Mesendoderm (in vitro differentiated cells): ENCODE data around the gene BACH1.

Experiments
- DNase-seq: peaks from one replicate; pipeline ENCODE4 v3.0.0; 2013
- H2AK5ac ChIP-seq: 2 replicates; pipeline ENCODE4 v1.6.1; 2013; ENCODE audit warnings: low read length, inconsistent platforms
- H2BK120ac ChIP-seq: 2 replicates; pipeline ENCODE4 v1.6.1; 2013; ENCODE audit warnings: low read depth, mild to moderate bottlenecking, low read length, moderate library complexity, mixed read lengths
- H2BK15ac ChIP-seq: replicated peaks from 2 replicates; pipeline ENCODE4 v1.6.1; 2013; ENCODE audit warnings: low read depth, mild to moderate bottlenecking, moderate library complexity
- H2BK5ac ChIP-seq: 2 replicates; pipeline ENCODE4 v1.6.1; 2013; ENCODE audit warnings: low read length, inconsistent platforms
- H3K18ac ChIP-seq: 2 replicates; pipeline ENCODE4 v1.6.1; 2013; ENCODE audit warnings: mild to moderate bottlenecking, low read length, mixed read lengths
- H3K23ac ChIP-seq: one replicate; pipeline ENCODE4 v1.6.1; 2013; ENCODE audit warnings: low read length
- H3K27ac ChIP-seq: 2 replicates; pipeline ENCODE4 v1.5.1; 2013; ENCODE audit warnings: low read depth, mild to moderate bottlenecking, inconsistent platforms, low read length, moderate library complexity
- H3K27me3 ChIP-seq: 2 replicates; pipeline ENCODE4 v1.6.1; 2013; ENCODE audit warnings: low read length, control low read depth, mild to moderate bottlenecking, inconsistent platforms; ENCODE audit not compliant: insufficient read depth, poor library complexity
- H3K36me3 ChIP-seq: 2 replicates; pipeline ENCODE4 v1.6.1; 2013; ENCODE audit warnings: low read length, inconsistent platforms; ENCODE audit not compliant: control insufficient read depth, insufficient read depth
- H3K4ac ChIP-seq: one replicate; pipeline ENCODE4 v1.6.1; 2013; ENCODE audit warnings: low read depth, mild to moderate bottlenecking, low read length, moderate library complexity
- H3K4me1 ChIP-seq: 2 replicates; pipeline ENCODE4 v1.6.1; 2013; ENCODE audit warnings: low read depth, low read length, inconsistent platforms; ENCODE audit not compliant: control insufficient read depth
- H3K4me2 ChIP-seq: 2 replicates; pipeline ENCODE4 v1.6.1; 2013; ENCODE audit warnings: low read length
- H3K4me3 ChIP-seq: 2 replicates; pipeline ENCODE4 v1.5.1; 2013; ENCODE audit warnings: mild to moderate bottlenecking, low read length
- H3K56ac ChIP-seq: one replicate; pipeline ENCODE4 v1.6.1; 2013; ENCODE audit warnings: low read length
- H3K79me1 ChIP-seq: 2 replicates; pipeline ENCODE4 v1.6.1; 2013; ENCODE audit warnings: low read length, inconsistent platforms
- H3K79me2 ChIP-seq: 2 replicates; pipeline ENCODE4 v1.6.1; 2013; ENCODE audit warnings: mild to moderate bottlenecking, low read length; ENCODE audit not compliant: control insufficient read depth, insufficient read depth
- H3K9ac ChIP-seq: 2 replicates; pipeline ENCODE4 v1.6.1; 2013; ENCODE audit warnings: low read length, inconsistent platforms
- H4K5ac ChIP-seq: one replicate; pipeline ENCODE4 v1.6.1; 2013; ENCODE audit warnings: low read length
- H4K8ac ChIP-seq: one replicate; pipeline ENCODE4 v1.6.1; 2013; ENCODE audit warnings: low read depth, mild to moderate bottlenecking, control low read depth, low read length, moderate library complexity
- WGBS: extraction: QIAGEN DNeasy Blood & Tissue Kit; methylation state at CpG from one replicate; pipeline ENCODE4 v1.1.7; 2013; ENCODE audit warnings: low lambda C conversion rate, missing lambda C conversion rate; ENCODE audit not compliant: insufficient coverage; ENCODE audit errors: extremely low coverage; 5-methylcytosine and 5-hydroxymethylcytosine counted together

BACH1 gene

DNA sequence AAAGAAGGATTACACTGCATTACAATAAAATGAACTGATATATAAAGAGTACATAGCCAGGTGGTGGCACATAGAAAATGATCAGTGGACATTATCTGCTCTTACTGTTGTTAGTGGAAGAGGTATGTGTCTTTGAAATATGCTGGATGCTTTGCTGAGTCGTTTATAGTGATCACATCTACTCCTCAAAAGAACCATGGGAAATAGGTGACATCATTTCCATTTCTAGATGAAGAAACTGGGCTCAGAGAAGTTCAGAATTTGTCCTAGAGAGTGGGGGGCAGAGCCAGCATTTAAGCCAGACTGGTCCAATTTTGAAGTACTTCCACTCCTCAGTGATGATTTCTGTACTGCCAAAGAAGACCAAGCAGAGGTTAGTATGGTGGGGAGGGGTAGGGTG is 34.0 kb upstream of the BACH1 start:
- no peak overlapping the region for H2BK5ac ChIP-seq
- no peak overlapping the region for H3K4ac ChIP-seq
- H3K9ac ChIP-seq, result no peak overlapping the region
- H3K4me1 ChIP-seq, result no peaks in the 10 kb centered on the region
- no peak overlapping the region for H4K8ac ChIP-seq
- H2BK120ac ChIP-seq, result no peak overlapping the region
- H4K5ac ChIP-seq, result no peak overlapping the region
- H3K4me2 ChIP-seq, result no peak overlapping the region
- no peaks in the 10 kb centered on the region for H3K79me2 ChIP-seq
- H3K36me3 ChIP-seq, result no peaks in the 10 kb centered on the region
- DNase-seq, result no peak
- H2AK5ac ChIP-seq, result no peak overlapping the region
- no peak overlapping the region for H2BK15ac ChIP-seq
- H3K4me3 ChIP-seq, result no peak overlapping the region
- H3K23ac ChIP-seq, result no peak overlapping the region
- WGBS, result no CpG with 5 or more reads among the region's 1 CpG
- no peak overlapping the region for H3K18ac ChIP-seq
- H3K27ac ChIP-seq, result no peak overlapping the region
- no peak overlapping the region for H3K56ac ChIP-seq
- no peaks in the 10 kb centered on the region for H3K79me1 ChIP-seq
- no peaks in the 10 kb centered on the region for H3K27me3 ChIP-seq

GRCh38 chr21:29265690-29266479 is 32.8 kb upstream of the BACH1 start:
- Histone ChIP-seq H3K23ac (no peak overlapping the region), H2BK120ac (no peak overlapping the region), H2AK5ac (no peak overlapping the region), H3K56ac (no peak overlapping the region), H3K27ac (no peak overlapping the region), H2BK5ac (no peak overlapping the region), H3K27me3 (no peaks in the 10 kb centered on the region), H3K36me3 (no peaks in the 10 kb centered on the region), H3K4me1 (no peaks in the 10 kb centered on the region), H3K9ac (no peak overlapping the region), H3K18ac (no peak overlapping the region), H3K4me3 (no peak overlapping the region), H2BK15ac (no peak overlapping the region), H3K79me2 (no peaks in the 10 kb centered on the region), H4K5ac (no peak overlapping the region), H4K8ac (no peak overlapping the region), H3K4ac (no peak overlapping the region), H3K79me1 (no peaks in the 10 kb centered on the region), H3K4me2 (no peak overlapping the region)
- WGBS, result no CpG with 5 or more reads among the region's 6 CpGs
- peak; percentile 18 for DNase-seq

- no peak for DNase-seq
- Histone ChIP-seq H3K79me1 (no peaks in the 10 kb centered on the region), H3K56ac (no peak overlapping the region), H3K18ac (no peak overlapping the region), H4K8ac (no peak overlapping the region), H3K4ac (no peak overlapping the region), H3K79me2 (no peaks in the 10 kb centered on the region), H2BK15ac (no peak overlapping the region), H2BK120ac (no peak overlapping the region), H2AK5ac (no peak overlapping the region), H3K23ac (no peak overlapping the region), H2BK5ac (no peak overlapping the region), H3K4me1 (no peaks in the 10 kb centered on the region), H4K5ac (no peak overlapping the region), H3K4me2 (no peak overlapping the region), H3K27ac (no peak overlapping the region), H3K9ac (no peak overlapping the region), H3K4me3 (no peak overlapping the region), H3K36me3 (no peaks in the 10 kb centered on the region), H3K27me3 (no peaks in the 10 kb centered on the region)
Observed at GRCh38 chr21:29267666-29268065, 31.1 kb upstream of the BACH1 start.

DNA sequence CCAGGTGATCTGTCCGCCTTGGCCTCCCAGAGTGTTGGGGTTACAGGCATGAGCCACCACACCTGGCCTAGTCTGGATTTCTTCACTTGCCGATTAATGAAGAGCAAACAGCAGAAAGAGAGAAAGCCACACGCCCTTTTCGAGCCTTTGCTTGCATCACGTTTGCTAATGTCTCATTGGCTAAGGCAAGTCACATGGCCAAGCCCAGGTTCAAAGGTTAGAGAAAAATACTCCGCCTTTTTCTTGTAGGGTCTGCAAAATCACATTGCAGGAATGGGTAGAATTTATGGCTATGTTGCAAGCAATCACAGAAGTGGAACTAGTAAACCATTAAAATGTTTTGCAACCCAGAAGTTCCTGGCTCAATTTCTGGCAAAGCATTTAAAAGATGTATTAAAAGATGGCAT is 26.8 kb upstream of the BACH1 start:
- Histone ChIP-seq H2BK15ac (no peak overlapping the region), H3K18ac (no peak overlapping the region), H4K8ac (peak overlapping the region; percentile 15), H3K36me3 (no peaks in the 10 kb centered on the region), H3K4me2 (no peak overlapping the region), H3K79me2 (no peaks in the 10 kb centered on the region), H3K79me1 (no peaks in the 10 kb centered on the region), H2BK5ac (no peak overlapping the region), H3K4ac (no peak overlapping the region), H3K27ac (no peak overlapping the region), H3K9ac (no peak overlapping the region), H2AK5ac (no peak overlapping the region), H3K23ac (no peak overlapping the region), H3K4me1 (no peaks in the 10 kb centered on the region), H2BK120ac (no peak overlapping the region), H3K56ac (no peak overlapping the region), H3K4me3 (no peak overlapping the region), H4K5ac (no peak overlapping the region), H3K27me3 (no peaks in the 10 kb centered on the region)
- no CpG with 5 or more reads among the region's 6 CpGs for WGBS
- DNase-seq, result no peak

- Histone ChIP-seq H4K5ac (no peak overlapping the region), H4K8ac (no peak overlapping the region), H2BK5ac (no peak overlapping the region), H3K23ac (no peak overlapping the region), H2BK15ac (no peak overlapping the region), H3K18ac (no peak overlapping the region), H3K4me1 (no peaks in the 10 kb centered on the region), H2BK120ac (no peak overlapping the region), H3K56ac (no peak overlapping the region), H3K79me2 (no peaks in the 10 kb centered on the region), H3K4me3 (no peak overlapping the region), H3K79me1 (no peaks in the 10 kb centered on the region), H3K9ac (no peak overlapping the region), H3K27me3 (no peaks in the 10 kb centered on the region), H3K27ac (no peak overlapping the region), H3K4ac (no peak overlapping the region), H2AK5ac (no peak overlapping the region), H3K4me2 (no peak overlapping the region), H3K36me3 (no peaks in the 10 kb centered on the region)
- DNase-seq, result no peak
Observed at GRCh38 chr21:29277442-29277841, 21.3 kb upstream of the BACH1 start.

DNA sequence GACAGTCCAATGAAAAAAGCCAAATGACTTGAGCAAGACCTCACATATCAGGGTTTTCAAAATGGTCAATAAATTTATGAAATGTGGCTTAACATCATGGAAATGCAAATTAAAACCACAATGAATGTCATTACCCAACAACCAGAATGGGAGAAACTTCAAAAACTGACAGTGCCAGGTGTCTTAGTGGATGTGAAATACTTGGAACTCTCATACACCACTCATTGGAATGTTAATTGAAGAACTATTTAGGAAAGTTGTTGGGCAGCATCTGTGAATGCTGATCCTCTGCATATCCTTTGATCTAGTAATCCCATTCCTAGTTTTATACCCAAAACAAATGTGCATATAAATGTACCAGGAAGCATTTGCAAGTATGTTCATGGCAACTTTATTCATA is 19.2 kb upstream of the BACH1 start:
- no peak for DNase-seq
- no peak overlapping the region for H3K4me2 ChIP-seq

More for the DNA sequence above, 19.2 kb upstream of the BACH1 start:
- H3K27ac ChIP-seq, result no peak overlapping the region
- no peaks in the 10 kb centered on the region for H3K79me2 ChIP-seq
- H3K18ac ChIP-seq, result no peak overlapping the region
- no peaks in the 10 kb centered on the region for H3K36me3 ChIP-seq
- H3K27me3 ChIP-seq, result no peaks in the 10 kb centered on the region
- no peak overlapping the region for H3K56ac ChIP-seq
- H2BK15ac ChIP-seq, result no peak overlapping the region
- no peak overlapping the region for H4K8ac ChIP-seq
- no peak overlapping the region for H3K23ac ChIP-seq
- no peaks in the 10 kb centered on the region for H3K4me1 ChIP-seq
- H4K5ac ChIP-seq, result no peak overlapping the region
- H2AK5ac ChIP-seq, result no peak overlapping the region
- no peak overlapping the region for H3K9ac ChIP-seq
- no peak overlapping the region for H3K4me3 ChIP-seq
- no peak overlapping the region for H2BK120ac ChIP-seq
- H2BK5ac ChIP-seq, result no peak overlapping the region
- H3K4ac ChIP-seq, result no peak overlapping the region
- H3K79me1 ChIP-seq, result no peaks in the 10 kb centered on the region
